BLaER1 treated with 17β-estradiol and CSF1 and Interleukin-3, amounts not matched to agents 10 nM and 100 nM (cell line): ENCODE measurements around the gene ROR1.
A peak's percentile ranks its signal among the peaks of the same experiment; 100 is the strongest.

ENCODE experiments used
- H3K27ac ChIP-seq, 11 experiments: shearing (Covaris generic); formaldehyde crosslinking; 2 replicates each; pipeline ENCODE4 v1.8.1; 2022
- H3K27me3 ChIP-seq, 11 experiments: shearing (Covaris generic); formaldehyde crosslinking; 2 replicates each; pipeline ENCODE4 v1.8.1; 2022
- H3K36me3 ChIP-seq, 11 experiments: shearing (Covaris generic); formaldehyde crosslinking; 2 replicates each; pipeline ENCODE4 v1.8.1; 2022
- H3K4me1 ChIP-seq, 10 experiments: shearing (Covaris generic); formaldehyde crosslinking; 2 replicates each; pipeline ENCODE4 v1.8.1; 2022
- H3K4me2 ChIP-seq, 11 experiments: shearing (Covaris generic); formaldehyde crosslinking; 2 replicates each; pipeline ENCODE4 v1.8.1; 2022
- H3K4me3 ChIP-seq, 10 experiments: shearing (Covaris generic); formaldehyde crosslinking; 2 replicates each; pipeline ENCODE4 v1.8.1; 2022
- H3K9ac ChIP-seq, 11 experiments: shearing (Covaris generic); formaldehyde crosslinking; 2 replicates each; pipeline ENCODE4 v1.8.1; 2022
- H3K9me3 ChIP-seq, 11 experiments: shearing (Covaris generic); formaldehyde crosslinking; replicated peaks in 1 of 11; 2 replicates each; pipeline ENCODE4 v1.8.1; 2022
- H4K20me1 ChIP-seq, 11 experiments: shearing (Covaris generic); formaldehyde crosslinking; 2 replicates each; pipeline ENCODE4 v1.8.1; 2022
- Cebpa-rat ChIP-seq, 11 experiments: shearing (Covaris generic); IDR thresholded peaks; 2 replicates each; pipeline ENCODE4 v1.8.1; 2022

ROR1 gene

DNA sequence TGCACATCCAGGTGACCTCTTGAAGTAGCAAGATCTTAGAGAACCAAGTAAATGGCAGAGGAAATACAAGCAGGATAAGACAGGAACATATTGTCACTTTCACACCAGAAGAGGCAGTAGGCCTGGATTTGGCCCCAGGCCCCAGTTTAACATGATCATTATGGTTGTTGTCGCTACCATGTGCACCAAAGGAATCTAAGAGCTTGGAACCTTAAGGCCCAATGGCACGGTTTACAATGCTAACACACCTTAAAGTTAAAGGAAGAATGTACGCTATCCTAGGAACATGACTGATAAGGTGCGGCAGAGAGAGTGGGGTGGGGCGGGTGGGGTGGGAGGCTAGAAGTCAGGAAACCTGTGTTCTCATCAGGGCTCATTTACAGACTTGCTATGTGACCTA is 147.5 kb downstream of the ROR1 start:
- Histone ChIP-seq H3K4me3 (no peak overlapping the region), H3K9me3 (peaks cover 0 to 8% (median 0%) of the 10 kb centered on the region in 11 experiments; a peak in 7 of 22 replicates), H3K4me2 (peak overlapping the region in 8 of 11 experiments; percentile 6 to 83 (median 68); a peak in 16 of 22 replicates), H3K4me1 (peaks cover 15 to 63% (median 47%) of the 10 kb centered on the region in 10 experiments; a peak in 18 of 20 replicates), H3K9ac (no peak overlapping the region), H4K20me1 (no peaks in the 10 kb centered on the region), H3K36me3 (no peaks in the 10 kb centered on the region), H3K27me3 (no peaks in the 10 kb centered on the region), H3K27ac (peak overlapping the region in 5 of 11 experiments; percentile 21 to 54 (median 52); a peak in 7 of 22 replicates)
- TF ChIP-seq Cebpa-rat (IDR thresholded peaks at IDR 0.05) = no peak

- H3K4me1 ChIP-seq = peaks cover 13 to 59% (median 45%) of the 10 kb centered on the region in 10 experiments; a peak in 18 of 20 replicates
- H3K36me3 ChIP-seq = no peaks in the 10 kb centered on the region
- H3K9ac ChIP-seq = peak overlapping the region in 2 of 11 experiments; percentile 10 to 11; a peak in 1 of 22 replicates
- peak overlapping the region in 9 of 11 experiments; percentile 13 to 83 (median 63); a peak in 15 of 22 replicates for H3K4me2 ChIP-seq
- H3K4me3 ChIP-seq = no peak overlapping the region
- H3K27ac ChIP-seq = peak overlapping the region in 4 of 11 experiments; percentile 27 to 67 (median 44); a peak in 6 of 22 replicates
- H3K27me3 ChIP-seq = no peaks in the 10 kb centered on the region
- H4K20me1 ChIP-seq = no peaks in the 10 kb centered on the region
- peaks cover 0 to 8% (median 0%) of the 10 kb centered on the region in 11 experiments; a peak in 7 of 22 replicates for H3K9me3 ChIP-seq
- no peak for TF ChIP-seq Cebpa-rat (IDR thresholded peaks at IDR 0.05)
These were observed 148.0 kb downstream of the ROR1 start for GRCh38 chr1:63921802-63922201.

- H3K9ac ChIP-seq = peak overlapping the region in 1 of 11 experiments; percentile 24; a peak in 1 of 22 replicates
- H3K27me3 ChIP-seq = no peaks in the 10 kb centered on the region
- no peaks in the 10 kb centered on the region for H3K36me3 ChIP-seq
- peaks cover 0 to 6% (median 0%) of the 10 kb centered on the region in 11 experiments; a peak in 7 of 22 replicates for H3K9me3 ChIP-seq
- peak overlapping the region in 6 of 11 experiments; percentile 35 to 67 (median 44); a peak in 9 of 22 replicates for H3K27ac ChIP-seq
- H3K4me3 ChIP-seq = no peak overlapping the region
- TF ChIP-seq Cebpa-rat (IDR thresholded peaks at IDR 0.05) = no peak
- no peaks in the 10 kb centered on the region for H4K20me1 ChIP-seq
- H3K4me1 ChIP-seq = peaks cover 7 to 48% (median 37%) of the 10 kb centered on the region in 10 experiments; a peak in 17 of 20 replicates
- H3K4me2 ChIP-seq = peak overlapping the region in 10 of 11 experiments; percentile 25 to 83 (median 59); a peak in 17 of 22 replicates
These were observed 149.0 kb downstream of the ROR1 start for GRCh38 chr1:63922848-63923247.

DNA sequence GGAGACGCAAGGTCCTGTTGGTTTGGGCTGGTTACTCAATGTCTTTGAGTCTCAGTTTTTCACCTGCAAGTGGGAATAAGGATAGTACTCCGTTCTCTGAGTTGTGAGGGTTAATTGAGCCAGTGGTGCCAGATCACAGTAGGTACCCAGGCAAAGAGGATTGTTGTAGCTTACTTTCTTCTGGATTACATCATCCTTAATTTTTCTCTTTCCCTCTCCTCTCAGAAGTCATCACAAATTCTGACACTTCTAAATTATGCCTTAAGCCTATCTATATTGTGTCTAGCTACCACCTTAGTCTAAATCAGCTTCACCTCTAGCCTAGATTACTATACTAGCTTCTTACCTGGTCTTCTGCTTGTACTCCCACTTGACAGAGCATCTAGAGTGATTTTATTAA is 149.5 kb downstream of the ROR1 start:
- H3K27me3 ChIP-seq = no peaks in the 10 kb centered on the region
- peaks cover 6 to 47% (median 36%) of the 10 kb centered on the region in 10 experiments; a peak in 17 of 20 replicates for H3K4me1 ChIP-seq
- H3K9me3 ChIP-seq = peaks cover 0 to 6% (median 0%) of the 10 kb centered on the region in 11 experiments; a peak in 7 of 22 replicates
- peak overlapping the region in 1 of 11 experiments; percentile 24; a peak in 1 of 22 replicates for H3K9ac ChIP-seq
- no peak for TF ChIP-seq Cebpa-rat (IDR thresholded peaks at IDR 0.05)
- peak overlapping the region in 10 of 11 experiments; percentile 25 to 83 (median 59); a peak in 16 of 22 replicates for H3K4me2 ChIP-seq
- no peaks in the 10 kb centered on the region for H3K36me3 ChIP-seq
- H3K27ac ChIP-seq = peak overlapping the region in 5 of 11 experiments; percentile 35 to 67 (median 48); a peak in 7 of 22 replicates
- no peaks in the 10 kb centered on the region for H4K20me1 ChIP-seq
- H3K4me3 ChIP-seq = no peak overlapping the region

DNA sequence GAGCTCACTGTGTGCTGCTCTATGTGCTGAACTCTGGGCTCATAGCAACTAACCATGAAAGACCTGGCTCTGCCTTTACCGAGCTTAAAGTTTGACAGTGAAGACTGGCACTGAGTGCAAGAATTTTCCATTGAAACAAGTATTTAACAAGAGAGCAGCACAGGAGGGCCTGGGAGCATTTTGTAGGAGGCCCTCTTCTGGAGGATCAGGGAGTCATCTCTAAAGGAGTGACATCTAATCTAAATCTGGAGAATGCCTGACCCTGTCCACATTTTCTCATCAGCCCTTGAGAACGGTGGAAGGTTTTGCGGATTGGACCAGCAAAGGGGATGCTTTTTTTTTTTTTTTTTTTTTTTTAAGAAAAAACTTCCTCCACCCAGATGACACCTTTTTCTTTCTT is 150.8 kb downstream of the ROR1 start:
- H4K20me1 ChIP-seq = no peaks in the 10 kb centered on the region
- TF ChIP-seq Cebpa-rat (IDR thresholded peaks at IDR 0.05) = no peak

DNA sequence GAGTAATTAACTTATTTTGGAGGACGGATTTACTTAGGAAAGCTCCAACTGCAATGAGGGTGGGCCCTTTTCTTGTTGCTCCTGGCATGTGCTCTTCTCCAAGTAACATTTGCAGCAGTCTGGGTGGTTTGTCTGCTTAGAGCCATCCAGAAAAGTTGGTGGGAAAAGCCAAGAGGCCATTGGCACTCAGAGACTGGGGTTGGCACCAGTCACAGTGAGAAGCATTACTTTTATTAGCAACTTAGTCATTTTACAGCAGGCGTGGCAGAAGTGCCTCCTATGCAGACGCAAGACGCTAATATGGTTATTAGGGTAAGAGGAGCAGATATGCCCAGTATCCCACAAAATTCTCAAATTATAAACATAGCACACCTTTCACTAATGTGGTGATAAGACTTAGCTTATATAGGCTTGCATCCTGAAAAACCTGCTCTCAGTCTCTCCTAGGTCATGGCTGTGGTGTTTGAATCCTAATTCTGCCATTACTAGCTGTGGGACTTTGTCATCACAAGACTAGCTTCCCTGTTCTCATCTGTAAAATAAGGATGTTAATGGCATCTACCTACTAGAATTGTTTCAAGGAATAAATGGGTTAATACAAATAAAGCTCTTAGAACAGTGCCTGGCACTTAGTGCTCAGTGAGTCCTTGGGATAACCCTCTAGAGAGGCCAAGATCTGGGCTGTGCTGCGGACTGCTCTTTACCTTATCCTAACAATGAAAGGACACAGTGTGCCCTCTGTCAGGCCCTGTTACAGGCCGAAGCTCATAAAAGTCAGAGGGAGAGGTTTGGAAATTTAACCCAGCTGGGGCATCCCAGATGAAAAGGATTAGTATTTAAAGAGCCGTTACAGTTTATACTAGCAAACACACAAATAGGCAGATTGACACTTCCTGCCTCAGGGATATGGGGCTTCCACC is 154.6 kb downstream of the ROR1 start:
- Histone ChIP-seq H3K9ac (no peak overlapping the region), H3K4me3 (no peak overlapping the region), H3K9me3 (peaks cover 0 to 6% (median 0%) of the 10 kb centered on the region in 11 experiments; a peak in 6 of 22 replicates), H4K20me1 (no peaks in the 10 kb centered on the region), H3K27me3 (no peaks in the 10 kb centered on the region), H3K27ac (no peak overlapping the region), H3K36me3 (no peaks in the 10 kb centered on the region), H3K4me2 (no peak overlapping the region), H3K4me1 (peaks cover 0 to 7% (median 0%) of the 10 kb centered on the region in 10 experiments; a peak in 7 of 20 replicates)
- no peak for TF ChIP-seq Cebpa-rat (IDR thresholded peaks at IDR 0.05)

More for the DNA sequence above, 150.8 kb downstream of the ROR1 start:
- H3K9me3 ChIP-seq = peaks cover 0 to 6% (median 0%) of the 10 kb centered on the region in 11 experiments; a peak in 6 of 22 replicates
- no peak overlapping the region for H3K9ac ChIP-seq
- no peaks in the 10 kb centered on the region for H3K27me3 ChIP-seq
- peaks cover 6 to 45% (median 36%) of the 10 kb centered on the region in 10 experiments; a peak in 17 of 20 replicates for H3K4me1 ChIP-seq
- H3K27ac ChIP-seq = no peak overlapping the region
- H3K4me2 ChIP-seq = no peak overlapping the region
- no peaks in the 10 kb centered on the region for H3K36me3 ChIP-seq
- no peak overlapping the region for H3K4me3 ChIP-seq

- no peak overlapping the region for H3K4me2 ChIP-seq
- H3K27ac ChIP-seq = no peak overlapping the region
These were observed 155.3 kb downstream of the ROR1 start for GRCh38 chr1:63929106-63929478.

GRCh38 chr1:63931468-63931867 is 157.7 kb downstream of the ROR1 start:
- no peak overlapping the region for H3K27ac ChIP-seq
- no peak for TF ChIP-seq Cebpa-rat (IDR thresholded peaks at IDR 0.05)
- H4K20me1 ChIP-seq = no peaks in the 10 kb centered on the region; a peak in 1 of 22 replicates
- H3K27me3 ChIP-seq = no peaks in the 10 kb centered on the region
- no peak overlapping the region for H3K4me3 ChIP-seq
- no peak overlapping the region for H3K4me2 ChIP-seq
- peaks cover 0 to 11% (median 0%) of the 10 kb centered on the region in 10 experiments; a peak in 7 of 20 replicates for H3K4me1 ChIP-seq
- H3K36me3 ChIP-seq = no peaks in the 10 kb centered on the region
- H3K9me3 ChIP-seq = no peaks in the 10 kb centered on the region
- no peak overlapping the region for H3K9ac ChIP-seq

More at GRCh38 chr1:63929106-63929478, 155.3 kb downstream of the ROR1 start:
- Histone ChIP-seq H3K9me3 (peaks cover 0 to 4% (median 0%) of the 10 kb centered on the region in 11 experiments; a peak in 6 of 22 replicates), H4K20me1 (no peaks in the 10 kb centered on the region), H3K9ac (no peak overlapping the region), H3K4me1 (peaks cover 0 to under 1% (median 0%) of the 10 kb centered on the region in 10 experiments; a peak in 1 of 20 replicates), H3K4me3 (no peak overlapping the region), H3K27me3 (no peaks in the 10 kb centered on the region), H3K36me3 (no peaks in the 10 kb centered on the region)
- no peak for TF ChIP-seq Cebpa-rat (IDR thresholded peaks at IDR 0.05)

- Histone ChIP-seq H4K20me1 (no peaks in the 10 kb centered on the region; a peak in 1 of 22 replicates), H3K4me1 (peaks cover 0 to 11% (median 7%) of the 10 kb centered on the region in 10 experiments; a peak in 11 of 20 replicates), H3K36me3 (no peaks in the 10 kb centered on the region), H3K4me2 (peak overlapping the region in 2 of 11 experiments; percentile 6 to 39; a peak in 2 of 22 replicates), H3K27me3 (no peaks in the 10 kb centered on the region), H3K4me3 (no peak overlapping the region), H3K9me3 (no peaks in the 10 kb centered on the region), H3K9ac (no peak overlapping the region), H3K27ac (no peak overlapping the region)
- no peak for TF ChIP-seq Cebpa-rat (IDR thresholded peaks at IDR 0.05)
These were observed 160.9 kb downstream of the ROR1 start for GRCh38 chr1:63934697-63935096.
